GM18498 (cell line): ENCODE measurements around the gene FIG4.

Experiments used
- ATAC-seq: cut with Tn5 transposase; IDR thresholded peaks from one replicate; pipeline ENCODE4 v1.9.1; 2021; ENCODE audit warnings: mild to moderate bottlenecking, moderate library complexity; ENCODE audit not compliant: unreplicated experiment

The FIG4 gene

DNA sequence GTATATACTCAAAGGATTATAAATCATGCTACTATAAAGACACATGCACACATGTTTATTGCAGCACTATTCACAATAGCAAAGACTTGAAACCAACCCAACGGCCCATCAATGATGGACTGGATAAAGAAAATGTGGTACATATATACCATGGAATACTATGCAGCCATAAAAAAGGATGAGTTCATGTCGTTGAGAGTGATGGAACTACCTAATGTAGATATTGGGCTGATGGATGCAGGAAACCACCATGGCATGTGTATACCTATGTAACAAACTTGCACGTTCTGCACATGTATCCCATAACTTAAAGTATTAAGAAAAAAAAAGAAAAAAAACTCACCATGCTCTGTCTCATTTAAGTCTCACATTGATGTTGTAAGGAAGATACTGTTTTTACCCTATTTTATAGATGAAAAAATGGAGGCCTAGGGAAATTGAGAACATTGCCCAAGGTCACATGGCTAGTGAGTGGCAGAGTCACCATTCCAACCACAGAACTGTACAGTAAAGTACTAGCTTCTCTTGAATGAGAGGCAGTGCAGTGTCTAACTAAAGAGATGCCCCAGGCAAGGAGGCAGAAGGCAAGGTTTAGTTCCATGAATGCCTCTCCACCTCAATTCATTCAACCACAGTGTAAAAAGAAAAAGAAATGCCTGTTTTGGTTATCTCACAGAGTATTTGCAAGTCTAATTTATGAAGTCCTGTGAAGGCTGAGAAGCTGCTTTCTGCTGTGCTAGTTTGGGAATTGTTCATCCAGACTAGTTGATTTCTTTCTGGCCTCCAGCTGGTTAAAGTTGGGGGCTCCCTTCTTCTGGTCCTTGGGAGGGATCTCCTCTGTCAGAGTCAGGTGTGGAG lies 68.2 kb downstream of the FIG4 start:
- ATAC-seq: no peak

DNA sequence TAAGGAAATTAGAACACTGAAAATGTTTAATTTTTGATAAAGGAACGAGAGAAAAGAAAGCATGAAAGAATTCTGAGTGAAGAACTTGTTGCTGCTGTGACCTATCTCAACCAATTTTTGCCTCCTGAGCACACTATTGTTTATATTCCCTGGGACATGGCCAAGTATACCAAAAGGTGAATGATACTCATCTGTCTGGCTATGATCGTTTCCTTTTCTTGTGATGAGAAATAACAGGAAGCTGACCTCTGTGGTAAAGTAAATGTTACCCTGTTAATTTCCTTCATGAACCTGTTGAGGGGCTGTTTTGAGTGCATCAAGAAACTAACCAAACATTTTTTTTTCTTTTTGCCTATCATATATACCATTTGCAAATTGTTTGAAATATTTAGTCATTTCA lies 69.1 kb downstream of the FIG4 start:
- ATAC-seq: no peak

GRCh38 chr6:109762166-109762565 lies 71.1 kb downstream of the FIG4 start:
- ATAC-seq: no peak

- no peak for ATAC-seq
Measured at GRCh38 chr6:109762769-109763441, 71.8 kb downstream of the FIG4 start.

- no peak for ATAC-seq
Measured at GRCh38 chr6:109766167-109766566, 75.1 kb downstream of the FIG4 start.

- ATAC-seq: no peak
Measured at GRCh38 chr6:109767961-109768360, 76.9 kb downstream of the FIG4 start.

- no peak for ATAC-seq
Measured at GRCh38 chr6:109768485-109768884, 77.4 kb downstream of the FIG4 start.

GRCh38 chr6:109769213-109769612 lies 78.1 kb downstream of the FIG4 start:
- ATAC-seq: no peak

DNA sequence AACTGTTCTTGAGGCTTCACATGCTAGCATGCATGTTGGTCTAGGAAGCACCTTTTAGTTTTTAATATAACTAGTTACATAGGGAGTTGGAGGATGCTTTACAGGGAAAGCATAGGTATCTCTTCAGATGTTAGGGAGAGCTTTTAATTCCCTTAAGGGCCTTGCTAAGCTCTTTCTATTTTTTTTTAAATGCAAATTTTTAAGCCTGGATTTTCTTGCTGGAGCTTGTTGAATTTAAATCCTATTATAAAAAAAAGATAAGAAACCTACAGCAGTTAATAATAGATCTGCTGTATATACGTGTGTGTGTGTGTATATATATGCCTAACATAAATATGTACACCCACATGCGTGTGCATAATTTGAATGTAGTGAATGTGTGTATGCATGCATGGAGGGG lies 79.0 kb downstream of the FIG4 start:
- ATAC-seq: no peak

DNA sequence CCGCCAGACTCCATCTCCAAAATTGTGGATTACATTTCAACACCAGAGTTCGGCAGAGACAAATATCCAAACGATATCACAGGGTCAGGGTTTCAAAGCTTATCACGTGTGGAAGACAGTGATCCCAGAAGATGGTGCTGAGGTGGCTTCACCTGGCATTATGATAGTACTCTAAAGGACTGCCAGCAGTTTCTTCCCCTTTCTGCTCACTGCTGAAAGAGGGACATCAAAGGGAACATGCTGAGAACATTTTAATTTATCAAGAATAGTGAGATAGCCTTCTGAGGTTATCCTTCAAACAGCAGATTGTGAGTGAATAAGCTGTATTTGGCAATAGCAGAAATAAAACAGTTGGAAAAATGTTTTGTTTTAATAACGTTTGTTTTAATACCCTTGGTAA lies 79.7 kb downstream of the FIG4 start:
- ATAC-seq: no peak

GRCh38 chr6:109771939-109772755 lies 81.1 kb downstream of the FIG4 start:
- peak; percentile 55 for ATAC-seq

DNA sequence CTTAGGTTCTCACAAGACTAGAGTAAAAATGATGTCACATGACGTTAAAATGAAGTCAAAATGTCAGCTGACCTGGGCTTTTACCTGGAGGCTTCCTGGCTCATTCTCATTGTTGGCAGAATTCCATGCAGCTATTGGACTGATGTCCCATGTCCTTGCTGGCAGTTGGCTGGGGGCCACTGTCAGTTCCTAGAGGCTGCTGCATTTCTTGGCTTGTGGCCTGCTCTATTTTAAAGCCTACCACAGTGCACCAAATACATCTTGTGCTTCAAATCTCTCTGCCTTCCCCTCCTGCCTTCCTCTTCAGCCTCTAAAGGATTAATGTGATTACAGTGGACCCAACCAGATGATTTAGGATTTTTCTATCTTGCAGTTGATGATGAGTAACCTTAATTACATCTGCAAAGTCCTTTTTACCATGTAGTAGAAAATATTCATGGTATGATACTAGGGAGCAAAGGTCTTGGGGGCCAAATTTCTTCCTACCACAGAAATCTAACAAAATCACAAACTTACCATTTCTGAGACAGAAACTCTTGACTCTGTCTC lies 81.9 kb downstream of the FIG4 start:
- no peak for ATAC-seq

GRCh38 chr6:109781001-109781400 lies 89.9 kb downstream of the FIG4 start:
- no peak for ATAC-seq

DNA sequence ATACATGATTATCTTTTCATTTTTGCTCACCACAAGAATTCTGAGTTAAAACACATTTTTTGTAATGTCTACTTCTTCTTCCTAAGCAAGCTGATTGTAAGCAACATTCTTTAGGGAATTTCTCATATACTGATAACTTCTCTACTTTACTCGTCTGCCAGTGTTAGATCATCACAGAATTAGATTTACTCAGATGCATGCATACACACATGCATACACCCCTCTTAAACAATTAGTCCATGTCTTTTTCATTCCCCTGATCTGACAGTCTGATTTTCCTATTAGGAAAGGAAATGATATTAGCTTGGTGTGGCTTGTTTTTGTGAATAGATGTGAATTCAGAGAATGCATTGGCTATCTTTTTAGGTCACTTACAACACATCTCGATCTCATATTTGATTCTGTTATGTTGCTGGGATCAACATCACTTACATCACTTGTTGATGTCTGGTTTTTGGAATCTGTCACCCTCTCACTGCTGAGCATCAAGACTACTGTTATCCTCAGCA lies 91.4 kb downstream of the FIG4 start:
- ATAC-seq: no peak

GRCh38 chr6:109783250-109783986 lies 92.3 kb downstream of the FIG4 start:
- ATAC-seq: no peak

DNA sequence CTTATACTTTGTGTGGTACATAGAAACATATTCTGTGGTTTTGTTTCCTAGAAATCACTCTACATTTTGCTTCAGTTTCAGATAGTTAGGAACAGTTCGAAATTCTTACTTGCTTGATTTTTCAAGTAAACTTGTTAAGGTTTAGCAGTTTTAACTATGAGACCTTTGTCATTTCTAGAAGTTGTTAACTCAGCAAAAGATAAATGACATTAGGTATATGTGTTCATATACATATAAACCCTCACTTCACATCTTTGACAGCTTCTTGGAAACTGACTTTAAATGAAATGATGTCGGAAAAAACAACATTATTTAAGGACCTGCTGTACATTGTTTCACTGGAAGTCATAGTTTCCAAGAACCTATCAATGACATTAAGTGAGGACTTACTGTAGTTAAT lies 96.2 kb downstream of the FIG4 start:
- no peak for ATAC-seq

DNA sequence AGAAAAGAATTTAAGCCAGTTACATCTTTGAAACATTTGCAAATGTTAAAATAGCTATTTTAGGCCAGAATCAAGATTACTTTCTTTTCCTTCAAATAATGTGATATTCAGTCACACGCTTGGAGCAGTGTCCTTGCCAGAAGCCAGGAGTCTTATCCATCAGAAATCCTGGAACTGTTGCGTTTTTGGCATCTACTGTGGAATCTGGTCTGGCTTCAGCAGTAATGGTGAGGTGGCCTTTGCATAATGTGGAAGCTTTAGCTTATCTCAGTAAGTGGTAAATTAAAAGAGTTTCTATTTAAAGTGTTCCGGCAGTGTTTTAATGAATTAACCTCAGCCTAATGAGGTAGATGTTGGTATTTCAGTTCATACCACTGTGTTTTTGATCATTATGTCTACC lies 97.6 kb downstream of the FIG4 start:
- ATAC-seq: no peak

- no peak for ATAC-seq
Measured at GRCh38 chr6:109790131-109790530, 99.0 kb downstream of the FIG4 start.

- no peak for ATAC-seq
Measured at GRCh38 chr6:109791301-109791700, 100.2 kb downstream of the FIG4 start.

DNA sequence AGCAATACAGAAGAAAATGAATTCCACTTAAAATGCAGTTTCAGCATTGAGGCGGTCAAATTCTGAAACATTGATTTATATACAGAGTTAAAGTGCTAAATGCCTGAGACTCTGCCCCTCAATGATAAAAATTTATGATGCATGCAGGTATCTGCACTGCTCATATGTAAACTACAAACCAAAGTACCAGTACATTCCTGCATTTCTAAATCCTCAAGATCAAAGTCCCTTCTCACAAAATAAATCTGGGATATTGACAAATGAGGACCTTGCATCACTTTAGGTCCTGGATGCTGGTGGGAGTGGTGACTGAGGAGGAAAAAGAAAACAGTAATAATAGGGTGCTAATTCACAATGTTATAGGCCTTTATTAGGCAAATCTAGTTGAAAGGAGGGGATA lies 101.9 kb downstream of the FIG4 start:
- no peak for ATAC-seq
